K562 (cell line): Measurements from ENCODE around the gene HSPB7.

Source experiments
- ELF1 ChIP-seq: fragments of 200-800 bp; sonication (Bioruptor generic); IDR thresholded peaks from 2 replicates; pipeline ENCODE4 v1.6.1; 2016; ENCODE audit warnings: missing genetic modification characterization, missing compliant biosample characterization
- HCFC1 ChIP-seq: IDR thresholded peaks from 2 replicates; pipeline ENCODE4 v1.6.1; 2012; ENCODE audit warnings: low read depth, low read length, improper control_type of control experiment
- RAD21 ChIP-seq, 2 experiments: fragments of 250-450 bp in 1 of 2; fragments of 450-650 bp in 1 of 2; sonication (Bioruptor Pico) in 1 of 2; formaldehyde crosslinking in 1 of 2; IDR thresholded peaks in 1 of 2; conservative IDR thresholded peaks in 1 of 2; 2 replicates each; pipeline versions ENCODE4 v1.4.0 to v1.8.0; 2020 to 2022; ENCODE audit warnings: mild to moderate bottlenecking in 2 of 2, moderate library complexity in 1 of 2
- TBP ChIP-seq: optimal IDR thresholded peaks from 2 replicates; pipeline ENCODE3; 2011; ENCODE audit warnings: low read depth, low read length, improper control_type of control experiment
- ZNF354B ChIP-seq: fragments of 250-450 bp; sonication (Bioruptor Pico); IDR thresholded peaks from 2 replicates; pipeline ENCODE4 v1.4.0; 2020
- ZNF766 ChIP-seq: fragments of 200-800 bp; sonication (Bioruptor generic); conservative IDR thresholded peaks from 2 replicates; pipeline ENCODE4 v1.6.1; 2016; ENCODE audit warnings: missing genetic modification characterization, missing compliant biosample characterization
- TF ChIP-seq, protein P1 (sequence below), 2 experiments: fragments of 450-650 bp; formaldehyde crosslinking in 1 of 2; IDR thresholded peaks; 2 replicates each; pipeline versions ENCODE4 v1.4.0 to v1.6.1; 2014 to 2020; ENCODE audit warnings: mild to moderate bottlenecking in 2 of 2, borderline replicate concordance in 1 of 2, low read depth in 1 of 2
- TF ChIP-seq, protein P2 (sequence below), 3 experiments: fragments of 200-800 bp in 1 of 3; sonication (Bioruptor generic) in 1 of 3; sonication (generic) in 1 of 3; formaldehyde crosslinking in 1 of 3; IDR thresholded peaks; 2 replicates each; pipeline versions ENCODE4 v1.6.1 to v1.8.0; 2016 to 2022; ENCODE audit warnings: mild to moderate bottlenecking in 2 of 3, missing compliant biosample characterization in 2 of 3, missing genetic modification characterization in 2 of 3, missing genetic modification reagents in 1 of 3

DNA sequence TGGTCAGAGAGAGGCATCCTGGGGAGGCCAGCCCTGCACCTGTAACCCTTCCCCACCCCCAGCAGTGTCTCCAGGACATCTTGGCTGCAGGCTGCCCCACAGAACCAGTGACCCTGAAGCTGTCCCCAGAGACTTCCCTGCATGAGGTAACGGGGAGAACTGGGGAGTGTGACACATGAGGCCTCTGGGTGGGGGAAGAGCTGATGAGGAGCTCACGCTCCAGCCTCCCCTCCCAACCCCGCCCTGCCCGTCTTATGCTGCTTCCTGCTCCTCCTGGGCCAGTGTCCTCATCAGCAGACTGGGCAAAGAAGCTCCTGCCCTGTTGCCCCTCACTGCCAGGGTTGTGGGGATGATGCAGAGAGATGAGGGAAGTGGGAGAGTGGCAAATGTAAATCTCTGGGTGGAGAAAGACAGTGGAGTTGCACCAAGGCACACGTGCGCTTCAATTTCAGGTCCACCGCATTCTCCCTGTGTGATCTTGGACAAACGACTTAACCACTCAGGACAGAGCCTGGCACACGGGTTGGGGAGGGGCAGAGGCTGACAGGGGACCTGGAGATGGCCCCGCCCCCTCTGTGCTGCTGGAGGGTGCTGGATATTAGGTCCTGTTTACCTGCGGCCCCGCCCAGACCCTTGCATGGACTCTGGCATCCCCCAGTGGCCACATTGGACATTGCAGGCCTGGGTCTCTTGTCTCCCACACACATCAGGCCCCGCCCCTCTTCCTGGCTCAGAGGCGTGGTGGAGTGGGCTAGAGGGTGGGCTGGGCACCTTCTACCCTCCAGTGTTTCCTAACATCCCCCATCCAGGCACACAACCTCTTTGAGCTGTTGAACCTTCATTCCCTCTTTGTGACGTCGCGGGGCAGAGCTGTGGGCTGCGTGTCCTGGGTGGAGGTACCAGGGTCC, 38.0 kb upstream of the HSPB7 start:
- TF ChIP-seq HCFC1 (peak; percentile 50; the same call in 1 of the 2 replicates), ELF1 (tag) (no peak), RAD21 (CRISPR knock-in tag; conservative IDR thresholded peaks at IDR 0.05 in 1 of 2, IDR thresholded peaks at IDR 0.05 in 1 of 2) (peak; percentile 95 to 99), ZNF354B (CRISPR knock-in tag) (no peak), TBP (no peak), ZNF766 (CRISPR knock-in tag) (no peak)
- TF ChIP-seq, protein P1, sequence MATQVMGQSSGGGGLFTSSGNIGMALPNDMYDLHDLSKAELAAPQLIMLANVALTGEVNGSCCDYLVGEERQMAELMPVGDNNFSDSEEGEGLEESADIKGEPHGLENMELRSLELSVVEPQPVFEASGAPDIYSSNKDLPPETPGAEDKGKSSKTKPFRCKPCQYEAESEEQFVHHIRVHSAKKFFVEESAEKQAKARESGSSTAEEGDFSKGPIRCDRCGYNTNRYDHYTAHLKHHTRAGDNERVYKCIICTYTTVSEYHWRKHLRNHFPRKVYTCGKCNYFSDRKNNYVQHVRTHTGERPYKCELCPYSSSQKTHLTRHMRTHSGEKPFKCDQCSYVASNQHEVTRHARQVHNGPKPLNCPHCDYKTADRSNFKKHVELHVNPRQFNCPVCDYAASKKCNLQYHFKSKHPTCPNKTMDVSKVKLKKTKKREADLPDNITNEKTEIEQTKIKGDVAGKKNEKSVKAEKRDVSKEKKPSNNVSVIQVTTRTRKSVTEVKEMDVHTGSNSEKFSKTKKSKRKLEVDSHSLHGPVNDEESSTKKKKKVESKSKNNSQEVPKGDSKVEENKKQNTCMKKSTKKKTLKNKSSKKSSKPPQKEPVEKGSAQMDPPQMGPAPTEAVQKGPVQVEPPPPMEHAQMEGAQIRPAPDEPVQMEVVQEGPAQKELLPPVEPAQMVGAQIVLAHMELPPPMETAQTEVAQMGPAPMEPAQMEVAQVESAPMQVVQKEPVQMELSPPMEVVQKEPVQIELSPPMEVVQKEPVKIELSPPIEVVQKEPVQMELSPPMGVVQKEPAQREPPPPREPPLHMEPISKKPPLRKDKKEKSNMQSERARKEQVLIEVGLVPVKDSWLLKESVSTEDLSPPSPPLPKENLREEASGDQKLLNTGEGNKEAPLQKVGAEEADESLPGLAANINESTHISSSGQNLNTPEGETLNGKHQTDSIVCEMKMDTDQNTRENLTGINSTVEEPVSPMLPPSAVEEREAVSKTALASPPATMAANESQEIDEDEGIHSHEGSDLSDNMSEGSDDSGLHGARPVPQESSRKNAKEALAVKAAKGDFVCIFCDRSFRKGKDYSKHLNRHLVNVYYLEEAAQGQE (IDR thresholded peaks at IDR 0.05; ENCODE audit: borderline replicate concordance): peak; percentile 88
- TF ChIP-seq, protein P1 (CRISPR knock-in tag; IDR thresholded peaks at IDR 0.05; ENCODE audit: low read depth): no peak
- TF ChIP-seq, protein P2, sequence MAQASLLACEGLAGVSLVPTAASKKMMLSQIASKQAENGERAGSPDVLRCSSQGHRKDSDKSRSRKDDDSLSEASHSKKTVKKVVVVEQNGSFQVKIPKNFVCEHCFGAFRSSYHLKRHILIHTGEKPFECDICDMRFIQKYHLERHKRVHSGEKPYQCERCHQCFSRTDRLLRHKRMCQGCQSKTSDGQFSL (CRISPR knock-in tag; IDR thresholded peaks at IDR 0.05): peak; percentile 55; the same call in 1 of the 2 replicates
- TF ChIP-seq, protein P2 (tag; IDR thresholded peaks at IDR 0.05): no peak
